ENCODE measurements around the gene ZBP1.

ZBP1 gene

GRCh38 chr20:57568088-57568896 lies 51.9 kb downstream of the ZBP1 start:
- no peak for DNase-seq

GRCh38 chr20:57567471-57568079 lies 52.7 kb downstream of the ZBP1 start:
- no peak for DNase-seq

- no peak for DNase-seq
These were observed 53.3 kb downstream of the ZBP1 start for GRCh38 chr20:57566803-57567459.

GRCh38 chr20:57566399-57566798 lies 53.8 kb downstream of the ZBP1 start:
- no peak for DNase-seq

GRCh38 chr20:57564951-57565642 lies 55.1 kb downstream of the ZBP1 start:
- DNase-seq, result no peak

GRCh38 chr20:57564180-57564802 lies 55.9 kb downstream of the ZBP1 start:
- DNase-seq, result no peak

- DNase-seq, result no peak
These were observed 56.7 kb downstream of the ZBP1 start for GRCh38 chr20:57563522-57563921.

GRCh38 chr20:57562541-57563465 lies 57.4 kb downstream of the ZBP1 start:
- DNase-seq, result no peak

- DNase-seq, result no peak
These were observed 58.6 kb downstream of the ZBP1 start for GRCh38 chr20:57561356-57562279.

- DNase-seq, result no peak
These were observed 59.5 kb downstream of the ZBP1 start, which contains the start of gene PCK1 for GRCh38 chr20:57560554-57561355. TSS of gene PCK1 (plus strand) at chr20:57561110. CDS start at chr20:57561412, 302 bp downstream.

GRCh38 chr20:57559658-57560553 lies 60.3 kb downstream of the ZBP1 start:
- no peak for DNase-seq

GRCh38 chr20:57559289-57559634 lies 61.0 kb downstream of the ZBP1 start:
- DNase-seq, result no peak

GRCh38 chr20:57558614-57559288 lies 61.5 kb downstream of the ZBP1 start:
- no peak for DNase-seq

GRCh38 chr20:57557926-57558613 lies 62.2 kb downstream of the ZBP1 start:
- DNase-seq, result no peak

- DNase-seq, result no peak
These were observed 63.3 kb downstream of the ZBP1 start for GRCh38 chr20:57556980-57557274.

- no peak for DNase-seq
These were observed 64.6 kb downstream of the ZBP1 start for GRCh38 chr20:57555457-57556184.

Data from NCI-H526 treated with DMSO at 0.1 percent for 48 hours (cell line).